ENCODE data around the gene CRYBG3.

CRYBG3 gene

GRCh38 chr3:97983933-97984491 lies 162.2 kb downstream of the CRYBG3 start:
- Mint-ChIP-seq H3K27me3 (peaks cover 14% of the 10 kb centered on the region), H3K9me3 (peaks cover 8% of the 10 kb centered on the region), H3K4me3 (no peak overlapping the region), H3K27ac (no peak overlapping the region), H3K36me3 (no peaks in the 10 kb centered on the region), H3K4me1 (no peaks in the 10 kb centered on the region)
- no peak for ATAC-seq

- Mint-ChIP-seq H3K36me3 (no peaks in the 10 kb centered on the region), H3K4me3 (no peak overlapping the region), H3K27me3 (peaks cover 16% of the 10 kb centered on the region), H3K4me1 (no peaks in the 10 kb centered on the region), H3K9me3 (peaks cover 9% of the 10 kb centered on the region), H3K27ac (no peak overlapping the region)
- ATAC-seq = no peak
These were observed 165.5 kb downstream of the CRYBG3 start for GRCh38 chr3:97987306-97987705.

GRCh38 chr3:97988784-97989568 lies 167.2 kb downstream of the CRYBG3 start:
- Mint-ChIP-seq H3K36me3 (no peaks in the 10 kb centered on the region), H3K4me1 (no peaks in the 10 kb centered on the region), H3K27ac (no peak overlapping the region), H3K9me3 (peaks cover 9% of the 10 kb centered on the region), H3K27me3 (peaks cover 27% of the 10 kb centered on the region), H3K4me3 (no peak overlapping the region)
- peak; percentile 62 for ATAC-seq

- Mint-ChIP-seq H3K4me3 (no peak overlapping the region), H3K9me3 (peaks cover 9% of the 10 kb centered on the region), H3K27me3 (peaks cover 28% of the 10 kb centered on the region), H3K36me3 (no peaks in the 10 kb centered on the region), H3K27ac (no peak overlapping the region), H3K4me1 (no peaks in the 10 kb centered on the region)
- no peak for ATAC-seq
These were observed 168.9 kb downstream of the CRYBG3 start for GRCh38 chr3:97990624-97991292.

GRCh38 chr3:97991293-97991682 lies 169.5 kb downstream of the CRYBG3 start:
- peaks cover 9% of the 10 kb centered on the region for H3K9me3 Mint-ChIP-seq
- no peak overlapping the region for H3K27ac Mint-ChIP-seq
- H3K4me3 Mint-ChIP-seq = no peak overlapping the region
- H3K36me3 Mint-ChIP-seq = no peaks in the 10 kb centered on the region
- no peaks in the 10 kb centered on the region for H3K4me1 Mint-ChIP-seq
- H3K27me3 Mint-ChIP-seq = peaks cover 28% of the 10 kb centered on the region
- no peak for ATAC-seq

GRCh38 chr3:97992547-97993173 lies 170.8 kb downstream of the CRYBG3 start:
- no peak for ATAC-seq

GRCh38 chr3:97993526-97993925 lies 171.7 kb downstream of the CRYBG3 start:
- Mint-ChIP-seq H3K4me1 (no peaks in the 10 kb centered on the region), H3K4me3 (no peak overlapping the region), H3K27ac (no peak overlapping the region), H3K36me3 (no peaks in the 10 kb centered on the region), H3K27me3 (peaks cover 19% of the 10 kb centered on the region), H3K9me3 (peaks cover 5% of the 10 kb centered on the region)
- no peak for ATAC-seq

More at GRCh38 chr3:97992547-97993173, 170.8 kb downstream of the CRYBG3 start:
- Mint-ChIP-seq H3K4me1 (no peaks in the 10 kb centered on the region), H3K36me3 (no peaks in the 10 kb centered on the region), H3K27me3 (peaks cover 27% of the 10 kb centered on the region), H3K4me3 (no peak overlapping the region), H3K27ac (no peak overlapping the region), H3K9me3 (peaks cover 9% of the 10 kb centered on the region)

GRCh38 chr3:97994328-97994945 lies 172.6 kb downstream of the CRYBG3 start:
- H3K27ac Mint-ChIP-seq = no peak overlapping the region
- H3K9me3 Mint-ChIP-seq = no peaks in the 10 kb centered on the region
- H3K27me3 Mint-ChIP-seq = peaks cover 21% of the 10 kb centered on the region

More at GRCh38 chr3:97994328-97994945, 172.6 kb downstream of the CRYBG3 start:
- no peaks in the 10 kb centered on the region for H3K36me3 Mint-ChIP-seq
- no peak overlapping the region for H3K4me3 Mint-ChIP-seq
- ATAC-seq = no peak
- H3K4me1 Mint-ChIP-seq = no peaks in the 10 kb centered on the region

All from stimulated activated memory B cell treated with anti-CD40 and anti-IgM and Interleukin-4, amounts not matched to agents 10 μg/mL and 1 μg/mL and 100 μg/mL, for 72 hours (primary cell).